Ovary (tissue), 9 donors: ENCODE data around the gene KATNB1. TPM values are rescaled to one million over a fixed set of nuclear protein-coding genes. Genes with fewer than 3 reads are reported as not detected.

ENCODE experiments used
- DNase-seq, 5 donors: peaks; one replicate each; pipeline ENCODE4 v3.0.0-alpha.2; 2019 to 2020
- H3K27ac ChIP-seq, 2 donors: fragments of 200-600 bp; one replicate each; pipeline versions ENCODE4 v1.5.1 to v1.8.0; 2019 to 2022
- H3K27me3 ChIP-seq: fragments of 200-600 bp; one replicate; pipeline ENCODE4 v1.8.0; 2022
- H3K36me3 ChIP-seq: fragments of 200-600 bp; sonication (generic); one replicate; pipeline ENCODE4 v1.5.1; 2019
- H3K4me1 ChIP-seq: one replicate; pipeline ENCODE4 v1.8.1; 2013; ENCODE audit warnings: mild to moderate bottlenecking, moderate library complexity; ENCODE audit not compliant: insufficient read depth
- H3K4me3 ChIP-seq: fragments of 200-600 bp; sonication (generic); one replicate; pipeline ENCODE4 v1.5.1; 2017
- H3K9me3 ChIP-seq, 2 donors: fragments of 200-600 bp in 1 of 2; sonication (generic) in 1 of 2; one replicate each; pipeline versions ENCODE4 v1.5.1 to v1.8.1; 2013 to 2019; ENCODE audit warnings: mild to moderate bottlenecking in 1 of 2, moderate library complexity in 1 of 2
- CTCF ChIP-seq, 3 donors: fragments of 450-650 bp in 2 of 3; fragments of 200-600 bp in 1 of 3; IDR thresholded peaks; one replicate each; pipeline versions ENCODE4 v1.5.1 to v1.8.0; 2016 to 2022; ENCODE audit warnings: antibody characterized with exemption in 3 of 3, mild to moderate bottlenecking in 1 of 3
- EP300 ChIP-seq: sonication (generic); formaldehyde crosslinking; IDR thresholded peaks from one replicate; pipeline ENCODE4 v1.6.1; 2017; ENCODE audit warnings: antibody characterized with exemption
- POLR2A ChIP-seq: fragments of 450-650 bp; IDR thresholded peaks from one replicate; pipeline ENCODE4 v1.6.1; 2017; ENCODE audit warnings: antibody characterized with exemption, mild to moderate bottlenecking, moderate library complexity
- WGBS, 3 donors: extraction: QIAGEN DNeasy Blood & Tissue Kit in 1 of 3; methylation state at CpG; one replicate each; pipeline versions ENCODE4 v1.1.5 to v1.1.7; 2013 to 2017; 5-methylcytosine and 5-hydroxymethylcytosine counted together
- intact Hi-C, 4 donors: fragments of 100-400 bp; cut with DNase I; formaldehyde crosslinking; loops; one replicate each; pipeline versions ENCODE4 v1.11.0 to v1.15.1; 2022 to 2023
- microRNA-seq, 3 donors: library from miRNA; unstranded; fragments of <30 nt; microRNA quantifications; one replicate each; pipeline versions ENCODE4 to v1.2.0, GENCODE V29; 2019 to 2020
- polyA plus RNA-seq, 2 donors: library from polyadenylated mRNA; stranded (reverse); fragments of 200-250 nt in 1 of 2; fragments of 350-450 nt in 1 of 2; fragmentation: Illumina TruSeq in 1 of 2; extraction: RNeasy Lipid Tissue Mini Kit (QIAGEN cat#74804) in 1 of 2; gene quantifications; one replicate each; pipeline ENCODE4 v1.2.3, GENCODE V29; 2013 to 2014
- small RNA-seq: library from RNA; depleted of rRNA; stranded (forward); fragments of <200 nt; gene quantifications from one replicate; pipeline ENCODE3, GENCODE V24; 2016
- total RNA-seq, 7 donors: library from RNA; depleted of rRNA in 2 of 7; stranded (reverse); fragments of >200 nt in 2 of 7; fragmentation: NEBNext Ultra II Directional in 3 of 7; extraction: Animal tissue kit (Norgen Biotek cat#: 25700) in 3 of 7; gene quantifications; one replicate each; pipeline versions ENCODE4 v1.1.0 to v1.2.4, GENCODE V29; 2016 to 2023
- donor health status: DM: no; HTN: no; CAD: no; lungs with moderate emphysema.
- donor health status: DM: no; HTN: no; CAD: no.
- donor health status: Bipolar disorder and iron deficiency.
- donor health status: DM: yes; HTN: yes; CAD: no.
- donor health status: DM: no; HTN: no; CAD: no.
- donor health status: DM: yes; HTN: yes; CAD: no.

Gene KATNB1
- total and polyA plus RNA-seq, 9 donors, result 3.4 to 20.2 (median 12.5) TPM

GRCh38 chr16:57802341-57803133, 67.0 kb downstream of the KATNB1 start, which contains the start of gene KIFC3:
TSS of gene KIFC3 (minus strand) at chr16:57802491. CDS start at chr16:57798243, 4,248 bp downstream.
- WGBS, 3 donors, result 5 to 6% (median 5%) methylated on average over 46 to 78 of the region's 78 CpGs
- no peaks in the 10 kb centered on the region for H3K9me3 ChIP-seq
- H3K4me3 ChIP-seq, result peak within 1 kb of the TSS; percentile 47
- TF ChIP-seq CTCF (IDR thresholded peaks at IDR 0.05), result peak in 2 of 3 donors; percentile 34 to 53
- TF ChIP-seq POLR2A, result peak; percentile 20
- no peak for TF ChIP-seq EP300
- H3K36me3 ChIP-seq, result no peaks in the 10 kb centered on the region
- intact Hi-C loops, result no loop called here
- peak within 1 kb of the TSS; percentile 65 to 82 for H3K27ac ChIP-seq
- no peaks in the 10 kb centered on the region for H3K27me3 ChIP-seq
- peak; percentile 90 to 94 (median 93) for DNase-seq
- H3K4me1 ChIP-seq, result peaks cover 11% of the 10 kb centered on the region

- Histone ChIP-seq H3K27ac (peak overlapping the region; percentile 53 to 65), H3K27me3 (no peaks in the 10 kb centered on the region), H3K9me3 (no peaks in the 10 kb centered on the region), H3K4me3 (no peak overlapping the region), H3K4me1 (peaks cover 11% of the 10 kb centered on the region), H3K36me3 (no peaks in the 10 kb centered on the region)
- TF ChIP-seq POLR2A, result no peak
- TF ChIP-seq CTCF (IDR thresholded peaks at IDR 0.05), result no peak
- no peak for TF ChIP-seq EP300
- intact Hi-C loops, result no loop called here
- 27 to 39% (median 33%) methylated on average over 16 of the region's 16 CpGs for WGBS, 3 donors
- DNase-seq, result peak in 1 of 5 donors; percentile 22
Measured at GRCh38 chr16:57803134-57803990, 67.8 kb downstream of the KATNB1 start.

- no peak for TF ChIP-seq POLR2A
Measured at GRCh38 chr16:57804111-57804837, 68.7 kb downstream of the KATNB1 start.

GRCh38 chr16:57805176-57805575, 69.6 kb downstream of the KATNB1 start:
- TF ChIP-seq EP300, result no peak
- no peak for TF ChIP-seq POLR2A
- no peak for TF ChIP-seq CTCF (IDR thresholded peaks at IDR 0.05)
- Histone ChIP-seq H3K4me1 (peaks cover 11% of the 10 kb centered on the region), H3K36me3 (no peaks in the 10 kb centered on the region), H3K9me3 (no peaks in the 10 kb centered on the region), H3K4me3 (no peak overlapping the region), H3K27me3 (no peaks in the 10 kb centered on the region), H3K27ac (no peak overlapping the region)
- peak in 4 of 5 donors; percentile 44 to 85 (median 67) for DNase-seq
- 40 to 50% (median 44%) methylated on average over 6 of the region's 6 CpGs for WGBS, 3 donors
- intact Hi-C loops, result no loop called here

More at GRCh38 chr16:57804111-57804837, 68.7 kb downstream of the KATNB1 start:
- Histone ChIP-seq H3K27ac (no peak overlapping the region), H3K4me1 (peaks cover 11% of the 10 kb centered on the region), H3K36me3 (no peaks in the 10 kb centered on the region), H3K27me3 (no peaks in the 10 kb centered on the region), H3K4me3 (no peak overlapping the region), H3K9me3 (no peaks in the 10 kb centered on the region)
- peak in 1 of 5 donors; percentile 32 for DNase-seq
- 33 to 45% (median 36%) methylated on average over 5 of the region's 5 CpGs for WGBS, 3 donors
- intact Hi-C loops, result no loop called here

Small RNA genes within 50 kb of the gene (microRNA-seq; reads per million reads assigned to microRNA genes)
- gene MIR6772, result 0 reads per million in 3 donors

Small RNA genes within 50 kb of the gene (small RNA-seq; reads per million reads assigned to genes)
- gene MIR6772, result not detected

Other genes with a start within 250 kb of the KATNB1 start
- 10 to 100 TPM; 14.0 to 34.7 (median 29.2) TPM for gene DOK4, start 249.3 kb upstream of the KATNB1 start, total RNA-seq
- gene DOK4, start 249.3 kb upstream of the KATNB1 start, polyA plus RNA-seq, result 10 to 100 TPM in 1 of 2 donors, 1 to 10 TPM in 1; 9.9 to 26.7 TPM
- gene CCDC102A, start 199.2 kb upstream of the KATNB1 start, total RNA-seq, result 10 to 100 TPM; 11.9 to 22.4 (median 15.6) TPM
- 10 to 100 TPM in 1 of 2 donors, 1 to 10 TPM in 1; 5.9 to 10.2 TPM for gene CCDC102A, start 199.2 kb upstream of the KATNB1 start, polyA plus RNA-seq
- gene ADGRG5, start 193.1 kb upstream of the KATNB1 start, total RNA-seq, result under 1 TPM; 0.12 to 0.43 (median 0.27) TPM
- under 1 TPM in 1 of 2 donors, not detected in 1; 0.15 TPM for gene ADGRG5, start 193.1 kb upstream of the KATNB1 start, polyA plus RNA-seq
- gene ADGRG1, start 107.1 kb upstream of the KATNB1 start, total RNA-seq, result 10 to 100 TPM in 4 of 7 donors, 1 to 10 TPM in 3; 6.2 to 54.0 (median 20.4) TPM
- 1 to 10 TPM; 6.9 to 9.1 TPM for gene ADGRG1, start 107.1 kb upstream of the KATNB1 start, polyA plus RNA-seq
- gene ADGRG3, start 67.5 kb upstream of the KATNB1 start, total RNA-seq, result 1 to 10 TPM in 3 of 7 donors, under 1 TPM in 4; 0.40 to 1.7 (median 0.92) TPM
- 1 to 10 TPM in 1 of 2 donors, under 1 TPM in 1; 0.88 to 1.2 TPM for gene ADGRG3, start 67.5 kb upstream of the KATNB1 start, polyA plus RNA-seq
- 10 to 100 TPM in 1 of 7 donors, 1 to 10 TPM in 1, under 1 TPM in 3, not detected in 2; 0.36 to 12.5 (median 0.84) TPM for gene DRC7, start 41.0 kb upstream of the KATNB1 start, total RNA-seq
- under 1 TPM in 1 of 2 donors, not detected in 1; 0.07 TPM for gene DRC7, start 41.0 kb upstream of the KATNB1 start, polyA plus RNA-seq
- 10 to 100 TPM; 21.3 to 54.0 (median 37.5) TPM for gene KIFC3, start 66.7 kb downstream of the KATNB1 start, total RNA-seq
- gene KIFC3, start 66.7 kb downstream of the KATNB1 start, polyA plus RNA-seq, result 10 to 100 TPM in 1 of 2 donors, 1 to 10 TPM in 1; 4.6 to 16.0 TPM
- gene CNGB1, start 235.4 kb downstream of the KATNB1 start, total RNA-seq, result under 1 TPM in 1 of 7 donors, not detected in 6; 0.11 TPM
- gene CNGB1, start 235.4 kb downstream of the KATNB1 start, polyA plus RNA-seq, result not detected